HG03565 (cell line): ENCODE data around the gene CTAGE8.
"Not testable (repeated sequence)": the region's sequence is repeated elsewhere in the genome, so short reads cannot be mapped to it uniquely, and the experiment has no call there.

ENCODE experiments used
- ATAC-seq: cut with Tn5 transposase; IDR thresholded peaks from one replicate; pipeline ENCODE4 v1.9.1; 2021; ENCODE audit warnings: mild to moderate bottlenecking, moderate library complexity; ENCODE audit not compliant: unreplicated experiment

Gene CTAGE8

DNA sequence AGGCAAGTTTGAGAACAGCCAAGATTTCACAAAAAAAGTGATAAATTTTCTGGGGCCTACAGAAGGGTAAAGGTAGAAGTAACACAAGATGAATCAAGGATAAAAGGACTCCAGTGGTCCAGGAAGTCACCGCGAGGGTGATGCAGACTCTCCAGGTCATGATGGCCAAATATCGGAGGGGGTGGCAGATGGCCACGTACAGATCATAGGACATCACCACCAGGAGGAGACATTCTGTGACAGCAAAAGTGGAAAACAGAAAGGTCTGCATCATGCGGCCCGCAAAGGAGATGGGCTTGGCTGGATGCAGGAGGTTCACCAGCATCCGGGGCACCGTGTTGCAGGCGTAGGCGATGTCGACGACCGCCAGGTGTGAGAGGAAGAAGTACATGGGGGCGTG, 10.0 kb downstream of the CTAGE8 start:
- ATAC-seq: not testable (repeated sequence)

DNA sequence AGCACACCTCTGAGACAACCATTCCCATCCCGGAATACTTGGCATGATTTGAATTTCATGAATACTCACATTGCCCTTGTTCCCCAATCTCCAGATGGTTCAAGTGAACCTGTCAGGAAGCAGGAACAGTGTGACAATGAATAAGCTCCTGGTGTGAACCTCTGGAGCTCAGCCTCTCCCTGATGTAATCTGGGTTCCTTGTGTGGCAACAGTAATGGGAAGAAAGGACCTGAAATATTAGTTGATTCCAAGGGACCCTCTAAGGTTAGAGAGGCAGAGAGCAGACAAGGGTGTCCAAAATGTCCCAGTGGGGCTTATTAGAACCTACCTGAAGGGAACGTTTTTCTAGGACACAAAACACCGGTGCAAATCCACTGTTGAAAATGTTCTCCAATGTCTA, 13.0 kb downstream of the CTAGE8 start:
- no peak for ATAC-seq

GRCh38 chr7:144255471-144255897, 13.6 kb downstream of the CTAGE8 start:
- ATAC-seq: no peak

- ATAC-seq: not testable (repeated sequence)
Measured at GRCh38 chr7:144252307-144252706, 16.8 kb downstream of the CTAGE8 start.

GRCh38 chr7:144247674-144248330, 21.3 kb downstream of the CTAGE8 start:
- not testable (repeated sequence) for ATAC-seq

GRCh38 chr7:144246967-144247366, 22.1 kb downstream of the CTAGE8 start:
- ATAC-seq: not testable (repeated sequence)

GRCh38 chr7:144245372-144245771, 23.7 kb downstream of the CTAGE8 start:
- ATAC-seq: not testable (repeated sequence)

DNA sequence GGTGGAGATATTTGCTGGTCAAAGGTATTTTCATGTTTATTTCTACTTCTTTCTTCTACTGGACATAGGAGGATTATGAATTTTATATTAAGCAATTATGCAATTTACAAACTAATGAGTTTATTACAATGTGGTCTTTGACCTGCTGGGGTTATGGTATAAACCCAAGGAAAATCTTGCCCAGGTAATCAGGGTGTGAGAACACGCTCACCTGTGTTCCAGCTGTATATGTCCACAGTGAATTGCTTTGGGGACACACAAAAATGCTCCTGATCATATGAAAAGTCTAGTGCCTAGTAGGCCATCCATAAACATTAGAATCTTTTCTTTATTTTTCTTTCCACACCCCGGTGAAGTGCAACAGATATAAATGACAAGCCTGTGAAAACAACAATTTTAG, 29.7 kb downstream of the CTAGE8 start, which contains the start of gene OR2A42:
TSS of gene OR2A42 (minus strand) at position 241 of the 400 bp plus-strand sequence. CDS start 6,762 bp downstream, outside the sequence.
- not testable (repeated sequence) for ATAC-seq

DNA sequence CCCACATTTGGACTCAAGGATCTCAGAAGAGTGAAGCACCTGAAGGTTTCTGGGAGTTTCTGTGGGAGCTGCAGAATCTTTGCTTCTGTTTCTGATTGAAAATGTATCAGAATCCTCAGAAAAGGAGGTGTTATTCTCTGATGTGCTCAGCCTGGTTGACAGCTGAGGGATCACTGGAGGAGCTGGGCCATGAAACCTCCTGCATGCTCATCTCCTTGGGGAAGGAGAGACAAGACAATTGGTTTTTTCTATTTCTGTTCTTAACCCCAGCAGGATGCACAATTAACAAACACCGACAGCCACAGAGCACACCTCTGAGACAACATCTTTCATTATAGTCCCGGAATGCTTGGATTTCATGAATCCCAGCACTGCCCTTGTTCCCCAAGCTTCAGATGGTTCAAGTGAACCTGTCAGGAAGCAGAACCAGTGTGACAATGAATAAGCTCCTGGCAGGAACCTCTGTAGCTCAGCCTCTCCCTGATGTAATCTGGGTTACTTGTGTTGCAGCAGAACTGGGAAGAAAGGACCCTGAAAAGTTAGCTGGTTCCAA, 30.5 kb downstream of the CTAGE8 start:
- not testable (repeated sequence) for ATAC-seq

- ATAC-seq: not testable (repeated sequence)
Measured at GRCh38 chr7:144233039-144233438, 36.0 kb downstream of the CTAGE8 start.

DNA sequence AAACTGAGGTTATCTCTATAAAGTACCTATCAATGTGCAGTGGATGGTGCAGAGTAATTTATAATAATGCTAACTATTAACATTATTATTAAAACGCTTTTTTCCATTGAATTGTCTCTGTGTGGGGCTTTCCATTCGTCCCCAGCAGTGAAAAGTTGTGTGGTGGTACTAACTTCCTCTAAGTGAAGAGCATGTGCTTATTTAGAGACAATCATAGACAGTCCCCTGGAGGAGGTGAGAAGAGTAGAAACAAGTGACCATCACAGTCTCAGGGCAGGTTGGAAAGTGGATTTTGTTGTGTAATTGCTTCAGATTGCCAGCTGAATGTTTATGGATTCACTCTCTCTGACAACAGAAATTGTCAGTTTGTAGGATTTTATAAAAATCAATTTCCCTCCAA, 38.1 kb downstream of the CTAGE8 start:
- ATAC-seq: not testable (repeated sequence)

- ATAC-seq: not testable (repeated sequence)
Measured at GRCh38 chr7:144228810-144229209, 40.3 kb downstream of the CTAGE8 start.

- not testable (repeated sequence) for ATAC-seq
Measured at GRCh38 chr7:144226866-144227265, 42.2 kb downstream of the CTAGE8 start.

DNA sequence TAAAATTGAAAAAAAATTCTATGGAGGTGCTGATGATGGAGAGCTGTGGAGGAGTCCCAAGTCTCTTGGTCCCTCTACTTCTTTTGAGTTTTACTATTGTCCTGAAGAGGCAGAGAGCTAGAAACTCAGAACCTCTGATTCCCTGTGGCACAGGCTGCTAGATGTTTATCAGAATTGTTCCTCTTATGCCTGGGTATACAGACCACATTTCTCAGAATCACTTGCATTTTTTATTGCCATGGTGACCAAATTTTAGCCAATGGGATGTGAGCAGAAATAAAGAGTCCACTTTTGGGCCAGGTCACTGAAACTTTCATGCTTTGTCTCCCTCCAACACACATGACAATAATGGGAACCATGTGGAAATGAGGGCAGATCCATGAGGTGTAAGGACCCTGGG, 45.4 kb downstream of the CTAGE8 start:
- not testable (repeated sequence) for ATAC-seq

DNA sequence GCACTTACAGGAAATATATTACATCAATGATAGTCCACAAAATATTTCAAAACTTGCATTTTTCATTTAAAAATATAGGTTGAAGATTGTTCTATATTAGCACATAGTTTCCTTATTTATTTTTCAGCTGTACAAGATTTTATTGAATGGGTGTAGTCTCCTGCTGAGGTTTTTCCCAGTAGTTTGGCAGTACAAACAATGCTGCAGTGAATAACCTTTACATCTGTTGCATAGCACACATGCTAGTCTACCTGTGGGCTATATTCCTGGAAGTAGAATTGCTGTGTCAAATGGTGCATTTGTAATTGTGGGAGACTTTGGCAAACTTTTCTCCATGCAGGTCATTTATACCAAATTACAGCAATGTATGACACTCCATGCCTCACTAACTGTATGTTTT, 48.6 kb downstream of the CTAGE8 start:
- ATAC-seq: not testable (repeated sequence)

- ATAC-seq: not testable (repeated sequence)
Measured at GRCh38 chr7:144219149-144219548, 49.9 kb downstream of the CTAGE8 start.

DNA sequence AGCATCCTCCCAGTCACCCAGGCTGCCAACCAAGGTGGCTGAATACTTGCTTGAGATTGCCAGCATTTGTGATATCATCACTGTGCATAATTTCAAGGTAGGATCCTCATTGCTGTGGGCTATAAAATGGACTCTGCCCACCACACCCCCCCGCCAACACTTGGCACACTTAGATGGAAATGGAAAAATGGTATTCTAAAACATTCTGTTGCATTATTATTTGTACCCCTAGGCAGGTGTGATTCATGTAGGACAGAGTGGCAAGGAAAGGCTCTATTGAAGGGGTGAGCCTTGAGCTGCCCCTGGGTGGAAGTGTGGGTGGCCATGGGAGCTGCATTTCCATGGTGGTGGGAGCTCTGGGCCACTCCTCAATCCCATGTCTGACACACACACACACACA, 50.5 kb downstream of the CTAGE8 start:
- not testable (repeated sequence) for ATAC-seq

DNA sequence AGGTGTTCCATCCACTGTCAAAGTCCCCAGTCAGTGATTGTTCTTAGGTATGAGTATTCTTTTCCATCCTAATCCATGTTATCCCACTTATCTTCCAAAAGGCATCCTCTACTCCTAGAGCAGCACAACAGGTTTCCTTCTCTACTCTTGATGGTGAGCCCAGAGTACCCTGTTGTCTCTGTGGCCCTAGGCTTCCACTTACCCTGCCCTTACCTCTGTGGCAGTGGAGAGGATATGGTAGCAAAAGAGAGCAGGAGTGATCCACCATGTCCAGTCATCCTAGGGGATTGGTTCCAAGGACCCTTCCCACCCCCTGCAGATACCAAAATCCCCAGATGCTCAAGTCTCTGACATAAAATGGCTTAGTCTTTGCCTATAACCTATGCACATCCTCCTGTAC, 51.9 kb downstream of the CTAGE8 start:
- not testable (repeated sequence) for ATAC-seq
